Natural killer cell (primary cell): ENCODE results near the gene VPS26C. TPM values are rescaled to one million over a fixed set of nuclear protein-coding genes. Genes with fewer than 3 reads are reported as not detected.

Source experiments
- ATAC-seq, 3 donors: fragments of 150-1000 bp in 2 of 3; fragments of 200-7000 bp in 1 of 3; cut with Tn5 transposase; 1 replicate in 1 of 3; 2 replicates in 2 of 3; pipeline ENCODE4 v1.10.0; 2021; ENCODE audit warnings: mild to moderate bottlenecking in 2 of 3, moderate library complexity in 2 of 3
- DNase-seq, 2 donors: peaks; one replicate each; pipeline versions ENCODE4 v3.0.0 to v3.0.0-alpha.2; 2013 to 2021; ENCODE audit warnings: mixed read lengths in 1 of 2
- H3K27ac ChIP-seq: one replicate; pipeline ENCODE4 v1.5.1; 2013; ENCODE audit warnings: mild to moderate bottlenecking, low read length
- H3K27me3 ChIP-seq: one replicate; pipeline ENCODE4 v1.6.1; 2013; ENCODE audit warnings: low read length; ENCODE audit not compliant: control insufficient read depth, insufficient read depth
- H3K36me3 ChIP-seq: one replicate; pipeline ENCODE4 v1.6.1; 2013; ENCODE audit warnings: low read length; ENCODE audit not compliant: control insufficient read depth, insufficient read depth
- H3K4me1 ChIP-seq: one replicate; pipeline ENCODE4 v1.6.1; 2013; ENCODE audit warnings: low read length; ENCODE audit not compliant: control insufficient read depth, insufficient read depth
- H3K4me3 ChIP-seq: one replicate; pipeline ENCODE4 v1.5.1; 2013; ENCODE audit warnings: low read length
- H3K9me3 ChIP-seq: one replicate; pipeline ENCODE4 v1.6.1; 2013; ENCODE audit warnings: low read length; ENCODE audit not compliant: control insufficient read depth, insufficient read depth
- H3K27ac Mint-ChIP-seq, 2 donors: one replicate each; pipeline ENCODE4 v1.8.0; 2022; ENCODE audit warnings: mild to moderate bottlenecking in 2 of 2, mixed read lengths in 2 of 2, moderate library complexity in 1 of 2
- H3K27me3 Mint-ChIP-seq, 2 donors: one replicate each; pipeline ENCODE4 v1.8.0; 2022; ENCODE audit warnings: low read depth in 2 of 2, mixed read lengths in 2 of 2
- H3K36me3 Mint-ChIP-seq: one replicate; pipeline ENCODE4 v1.8.0; 2022; ENCODE audit warnings: mixed read lengths
- H3K4me1 Mint-ChIP-seq, 2 donors: one replicate each; pipeline ENCODE4 v1.8.0; 2022; ENCODE audit warnings: mixed read lengths in 2 of 2
- H3K4me3 Mint-ChIP-seq: one replicate; pipeline ENCODE4 v1.8.0; 2022; ENCODE audit warnings: mild to moderate bottlenecking, moderate library complexity, mixed read lengths
- H3K9me3 Mint-ChIP-seq, 2 donors: one replicate each; pipeline ENCODE4 v1.8.0; 2022; ENCODE audit warnings: mixed read lengths in 2 of 2
- WGBS: methylation state at CpG from one replicate; pipeline ENCODE4 v1.1.7; 2013; ENCODE audit warnings: missing lambda C conversion rate; ENCODE audit not compliant: insufficient coverage; 5-methylcytosine and 5-hydroxymethylcytosine counted together
- intact Hi-C: fragments of 100-400 bp; cut with micrococcal nuclease; formaldehyde crosslinking; loops from one replicate; pipeline ENCODE4 v1.14.2; 2022
- total RNA-seq, 4 donors: library from RNA; stranded (reverse); fragments of 120-200 nt in 1 of 4; gene quantifications; one replicate each; pipeline versions ENCODE4 v1.2.3 to v1.2.4, GENCODE V29; 2013 to 2022
- TF ChIP-seq, protein P1 (sequence below): fragments of 200-600 bp; IDR thresholded peaks from one replicate; pipeline ENCODE4 v1.8.0; 2022; ENCODE audit warnings: antibody characterized with exemption

The VPS26C gene
- total RNA-seq, 3 donors from 2014 or later (not counting 1 experiment from before 2014, with no cell fraction given), result 71.1 to 84.7 (median 72.2) TPM

GRCh38 chr21:37266515-37267221, 466 bp downstream of the VPS26C start:
- Histone ChIP-seq H3K4me1 (peaks cover 22% of the 10 kb centered on the region), H3K9me3 (no peaks in the 10 kb centered on the region), H3K27me3 (no peaks in the 10 kb centered on the region), H3K4me3 (peak overlapping the region; percentile 90), H3K27ac (peak overlapping the region; percentile 99), H3K36me3 (no peaks in the 10 kb centered on the region)
- Mint-ChIP-seq H3K4me1 (peaks cover 38 to 52% of the 10 kb centered on the region in 2 donors), H3K27me3 (no peaks in the 10 kb centered on the region), H3K9me3 (no peaks in the 10 kb centered on the region), H3K4me3 (peak overlapping the region; percentile 97), H3K36me3 (no peaks in the 10 kb centered on the region), H3K27ac (peak overlapping the region; percentile 95 to 99)
- WGBS, result 1% methylated on average over 37 of the region's 39 CpGs
- TF ChIP-seq, protein P1, sequence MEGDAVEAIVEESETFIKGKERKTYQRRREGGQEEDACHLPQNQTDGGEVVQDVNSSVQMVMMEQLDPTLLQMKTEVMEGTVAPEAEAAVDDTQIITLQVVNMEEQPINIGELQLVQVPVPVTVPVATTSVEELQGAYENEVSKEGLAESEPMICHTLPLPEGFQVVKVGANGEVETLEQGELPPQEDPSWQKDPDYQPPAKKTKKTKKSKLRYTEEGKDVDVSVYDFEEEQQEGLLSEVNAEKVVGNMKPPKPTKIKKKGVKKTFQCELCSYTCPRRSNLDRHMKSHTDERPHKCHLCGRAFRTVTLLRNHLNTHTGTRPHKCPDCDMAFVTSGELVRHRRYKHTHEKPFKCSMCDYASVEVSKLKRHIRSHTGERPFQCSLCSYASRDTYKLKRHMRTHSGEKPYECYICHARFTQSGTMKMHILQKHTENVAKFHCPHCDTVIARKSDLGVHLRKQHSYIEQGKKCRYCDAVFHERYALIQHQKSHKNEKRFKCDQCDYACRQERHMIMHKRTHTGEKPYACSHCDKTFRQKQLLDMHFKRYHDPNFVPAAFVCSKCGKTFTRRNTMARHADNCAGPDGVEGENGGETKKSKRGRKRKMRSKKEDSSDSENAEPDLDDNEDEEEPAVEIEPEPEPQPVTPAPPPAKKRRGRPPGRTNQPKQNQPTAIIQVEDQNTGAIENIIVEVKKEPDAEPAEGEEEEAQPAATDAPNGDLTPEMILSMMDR, result no peak
- ATAC-seq, result peak in 2 of 3 donors; percentile 1 to 4
- intact Hi-C loops, result loop anchor here (1.0 to 5.0 kb wide), 6 partner anchors 8 to 298 kb away; partner anchors contain the start of genes DYRK1A, PIGP and TTC3
- DNase-seq, result peak in 1 of 2 donors; percentile 53

- Histone ChIP-seq H3K4me3 (no peak overlapping the region), H3K27ac (no peak overlapping the region), H3K36me3 (peaks cover 8% of the 10 kb centered on the region), H3K9me3 (no peaks in the 10 kb centered on the region), H3K27me3 (no peaks in the 10 kb centered on the region), H3K4me1 (peaks cover 22% of the 10 kb centered on the region)
- no peak for ATAC-seq
- H3K9me3 Mint-ChIP-seq, result no peaks in the 10 kb centered on the region
- H3K27me3 Mint-ChIP-seq, result no peaks in the 10 kb centered on the region
- TF ChIP-seq, protein P1, result no peak
- intact Hi-C loops, result loop anchor here (5.0 kb wide), 1 partner anchor 197 kb away; no protein-coding TSS in a partner anchor
- H3K4me1 Mint-ChIP-seq, result peaks cover 38 to 55% of the 10 kb centered on the region in 2 donors
- no peaks in the 10 kb centered on the region for H3K36me3 Mint-ChIP-seq
- WGBS, result 89% methylated on average over 3 of the region's 4 CpGs
- no peak overlapping the region for H3K4me3 Mint-ChIP-seq
- H3K27ac Mint-ChIP-seq, result peak overlapping the region; percentile 72 to 80
- DNase-seq, result no peak
Observed at GRCh38 chr21:37264808-37265207, 2.3 kb downstream of the VPS26C start.

DNA sequence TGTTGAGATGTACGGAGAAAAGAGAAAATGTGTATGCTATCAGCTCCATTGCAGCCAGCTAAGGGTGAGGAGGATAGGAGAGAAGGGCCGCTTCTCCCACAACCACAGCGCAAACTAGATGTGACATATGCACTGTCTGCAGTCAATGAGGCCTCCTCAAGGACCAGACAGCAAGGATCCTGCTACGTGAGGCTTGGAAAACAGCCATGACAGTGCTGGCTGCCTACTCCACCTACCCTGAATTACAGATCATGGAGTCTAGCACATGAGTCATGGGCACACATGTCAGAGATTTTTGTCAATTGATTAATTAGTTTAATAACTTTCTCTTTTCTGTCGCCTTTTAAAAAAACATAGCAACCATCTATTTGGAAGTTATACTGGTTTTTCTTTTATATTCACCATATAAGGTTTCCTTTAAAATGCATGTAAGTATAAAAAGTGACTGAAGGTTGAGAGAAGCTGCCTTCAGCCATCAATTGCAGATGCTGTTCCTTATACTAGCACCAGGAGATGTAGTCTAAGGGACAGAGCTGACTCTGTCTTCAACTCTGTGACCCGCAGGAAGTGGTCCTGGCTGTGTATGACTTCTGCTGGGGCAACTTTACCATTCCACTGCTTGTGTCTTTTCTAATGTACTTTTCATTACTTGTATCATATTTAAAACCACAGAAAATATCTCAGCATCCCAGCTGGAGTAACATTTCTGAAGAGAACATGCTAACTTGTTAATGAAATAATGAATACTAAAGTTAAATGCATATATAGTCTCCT, 3.1 kb downstream of the VPS26C start:
- Histone ChIP-seq H3K36me3 (peaks cover 8% of the 10 kb centered on the region), H3K9me3 (no peaks in the 10 kb centered on the region), H3K4me1 (peaks cover 22% of the 10 kb centered on the region), H3K27ac (no peak overlapping the region), H3K27me3 (no peaks in the 10 kb centered on the region), H3K4me3 (no peak overlapping the region)
- peak overlapping the region; percentile 72 to 80 for H3K27ac Mint-ChIP-seq
- WGBS, result 88% methylated on average over 5 of the region's 6 CpGs
- peaks cover 38 to 49% of the 10 kb centered on the region in 2 donors for H3K4me1 Mint-ChIP-seq
- TF ChIP-seq, protein P1, result no peak
- no peaks in the 10 kb centered on the region for H3K36me3 Mint-ChIP-seq
- H3K9me3 Mint-ChIP-seq, result no peaks in the 10 kb centered on the region
- DNase-seq, result no peak
- H3K27me3 Mint-ChIP-seq, result no peaks in the 10 kb centered on the region
- ATAC-seq, result no peak
- H3K4me3 Mint-ChIP-seq, result no peak overlapping the region
- intact Hi-C loops, result no loop called here
